ENCODE measurements around the gene AGAP1. TPM values are rescaled to one million over a fixed set of nuclear protein-coding genes. Genes with fewer than 3 reads are reported as not detected.

The AGAP1 gene
- total RNA-seq, 1 donor from 2014 or later, result 21.1 TPM

- Histone ChIP-seq H3K27ac (no peak overlapping the region), H3K36me3 (peaks cover 0 to 4% of the 10 kb centered on the region in 2 donors), H3K4me3 (no peak overlapping the region), H3K27me3 (no peaks in the 10 kb centered on the region), H3K4me1 (peaks cover 3% of the 10 kb centered on the region), H3K9me3 (no peaks in the 10 kb centered on the region)
- intact Hi-C loops (cut with DNase I), result no loop called here
- DNase-seq (ENCODE audit: extremely low spot score in 2 of 2), result no peak
- TF ChIP-seq POLR2AphosphoS5 (IDR thresholded peaks at IDR 0.05; ENCODE audit: insufficient read depth in 1 of 2, low read depth in 1 of 2) (no peak), POLR2A (IDR thresholded peaks at IDR 0.05) (no peak)
- TF ChIP-seq, protein P1, sequence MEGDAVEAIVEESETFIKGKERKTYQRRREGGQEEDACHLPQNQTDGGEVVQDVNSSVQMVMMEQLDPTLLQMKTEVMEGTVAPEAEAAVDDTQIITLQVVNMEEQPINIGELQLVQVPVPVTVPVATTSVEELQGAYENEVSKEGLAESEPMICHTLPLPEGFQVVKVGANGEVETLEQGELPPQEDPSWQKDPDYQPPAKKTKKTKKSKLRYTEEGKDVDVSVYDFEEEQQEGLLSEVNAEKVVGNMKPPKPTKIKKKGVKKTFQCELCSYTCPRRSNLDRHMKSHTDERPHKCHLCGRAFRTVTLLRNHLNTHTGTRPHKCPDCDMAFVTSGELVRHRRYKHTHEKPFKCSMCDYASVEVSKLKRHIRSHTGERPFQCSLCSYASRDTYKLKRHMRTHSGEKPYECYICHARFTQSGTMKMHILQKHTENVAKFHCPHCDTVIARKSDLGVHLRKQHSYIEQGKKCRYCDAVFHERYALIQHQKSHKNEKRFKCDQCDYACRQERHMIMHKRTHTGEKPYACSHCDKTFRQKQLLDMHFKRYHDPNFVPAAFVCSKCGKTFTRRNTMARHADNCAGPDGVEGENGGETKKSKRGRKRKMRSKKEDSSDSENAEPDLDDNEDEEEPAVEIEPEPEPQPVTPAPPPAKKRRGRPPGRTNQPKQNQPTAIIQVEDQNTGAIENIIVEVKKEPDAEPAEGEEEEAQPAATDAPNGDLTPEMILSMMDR (IDR thresholded peaks at IDR 0.05), result no peak
Measured at GRCh38 chr2:236049981-236050380, 556.1 kb downstream of the AGAP1 start.

GRCh38 chr2:236051351-236051750 lies 557.5 kb downstream of the AGAP1 start:
- DNase-seq (ENCODE audit: extremely low spot score in 2 of 2), result no peak
- H3K9me3 ChIP-seq, result no peaks in the 10 kb centered on the region
- H3K4me1 ChIP-seq, result peaks cover 9% of the 10 kb centered on the region
- intact Hi-C loops (cut with DNase I), result no loop called here
- H3K4me3 ChIP-seq, result no peak overlapping the region
- peaks cover 0 to 4% of the 10 kb centered on the region in 2 donors for H3K36me3 ChIP-seq
- H3K27me3 ChIP-seq, result no peaks in the 10 kb centered on the region
- no peak overlapping the region for H3K27ac ChIP-seq
- TF ChIP-seq, protein P1 (IDR thresholded peaks at IDR 0.05), result no peak
- no peak for TF ChIP-seq POLR2AphosphoS5 (IDR thresholded peaks at IDR 0.05; ENCODE audit: insufficient read depth in 1 of 2, low read depth in 1 of 2)
- TF ChIP-seq POLR2A (IDR thresholded peaks at IDR 0.05), result no peak

- DNase-seq (ENCODE audit: extremely low spot score in 2 of 2), result no peak
- no peak overlapping the region for H3K27ac ChIP-seq
- intact Hi-C loops (cut with DNase I), result no loop called here
- TF ChIP-seq POLR2AphosphoS5 (IDR thresholded peaks at IDR 0.05; ENCODE audit: insufficient read depth in 1 of 2, low read depth in 1 of 2), result no peak
- TF ChIP-seq, protein P1 (IDR thresholded peaks at IDR 0.05), result no peak
- TF ChIP-seq POLR2A (IDR thresholded peaks at IDR 0.05), result no peak
- peaks cover 0 to 4% of the 10 kb centered on the region in 2 donors for H3K36me3 ChIP-seq
- H3K4me3 ChIP-seq, result no peak overlapping the region
- no peaks in the 10 kb centered on the region for H3K9me3 ChIP-seq
- peaks cover 9% of the 10 kb centered on the region for H3K4me1 ChIP-seq
- H3K27me3 ChIP-seq, result no peaks in the 10 kb centered on the region
Measured at GRCh38 chr2:236051806-236052205, 558.0 kb downstream of the AGAP1 start.

DNA sequence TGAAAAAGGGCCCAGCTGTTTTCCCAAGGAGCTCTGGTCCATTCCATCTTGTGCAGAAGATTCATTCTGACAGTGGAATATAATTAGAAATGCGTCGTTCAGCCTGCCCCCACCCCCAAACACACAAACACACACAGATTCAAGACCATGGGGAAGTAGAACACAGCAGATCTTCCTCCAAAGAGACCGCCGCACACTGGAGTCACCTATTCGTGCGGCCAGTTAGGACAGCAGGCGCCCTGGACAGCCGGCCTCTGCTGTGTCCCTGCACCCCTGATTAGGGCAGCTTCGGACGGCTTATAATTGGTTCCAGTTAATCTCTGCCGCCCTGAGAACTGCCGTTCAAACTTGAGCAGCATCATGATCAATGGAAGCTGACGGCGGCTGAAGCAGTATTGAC lies 558.4 kb downstream of the AGAP1 start:
- TF ChIP-seq POLR2A (IDR thresholded peaks at IDR 0.05) (no peak), POLR2AphosphoS5 (IDR thresholded peaks at IDR 0.05; ENCODE audit: insufficient read depth in 1 of 2, low read depth in 1 of 2) (no peak)
- TF ChIP-seq, protein P1 (IDR thresholded peaks at IDR 0.05), result no peak
- H3K4me1 ChIP-seq, result peaks cover 9% of the 10 kb centered on the region
- no peaks in the 10 kb centered on the region for H3K27me3 ChIP-seq
- H3K36me3 ChIP-seq, result peaks cover 0 to 4% of the 10 kb centered on the region in 2 donors
- intact Hi-C loops (cut with DNase I), result no loop called here
- no peak overlapping the region for H3K27ac ChIP-seq
- H3K9me3 ChIP-seq, result no peaks in the 10 kb centered on the region
- DNase-seq (ENCODE audit: extremely low spot score in 2 of 2), result no peak
- no peak overlapping the region for H3K4me3 ChIP-seq

DNA sequence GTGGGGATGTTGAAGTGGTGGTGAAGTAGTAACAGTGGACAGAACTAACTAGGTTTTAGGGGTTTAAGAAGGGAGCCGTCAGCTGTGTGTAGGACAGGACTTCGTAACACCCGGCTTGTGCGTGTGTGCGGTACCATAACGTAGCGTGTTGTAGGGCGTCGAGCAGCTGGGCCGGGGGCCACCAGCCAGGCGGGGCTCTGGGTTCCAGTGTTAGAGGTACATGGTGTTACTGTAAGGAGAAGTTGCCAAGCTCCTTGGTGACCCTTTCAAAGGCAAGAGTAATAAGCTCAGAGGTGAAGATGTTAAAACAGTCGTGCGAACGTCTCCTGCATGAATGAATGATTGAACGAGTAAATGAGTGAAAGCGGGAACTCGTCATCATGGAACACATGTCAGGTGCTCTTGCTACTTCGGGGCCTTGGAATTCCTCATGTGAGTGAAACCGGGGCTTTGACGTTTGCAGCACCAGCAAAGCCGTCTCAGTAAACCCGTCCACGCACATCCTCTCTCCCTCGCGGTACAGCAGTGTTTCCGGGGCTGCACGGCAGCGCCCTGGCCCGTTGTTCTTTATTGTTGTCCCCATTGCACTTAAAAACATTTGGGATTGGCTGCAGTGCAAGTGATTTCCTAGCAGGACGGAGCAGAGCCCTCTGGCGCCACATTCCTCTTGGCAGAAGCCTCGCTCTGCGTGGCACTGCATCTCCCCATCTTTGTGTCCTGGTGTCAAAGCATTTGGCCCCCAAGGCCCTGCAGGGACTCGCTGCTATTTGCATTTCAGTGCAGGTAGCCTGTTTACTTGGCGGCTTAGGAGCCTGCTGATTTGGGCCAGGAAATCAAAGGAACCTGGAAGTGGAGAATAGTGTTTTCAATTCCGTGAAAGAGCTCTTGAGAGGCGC lies 559.3 kb downstream of the AGAP1 start:
- peaks cover 0 to 4% of the 10 kb centered on the region in 2 donors for H3K36me3 ChIP-seq
- no peak for TF ChIP-seq POLR2AphosphoS5 (IDR thresholded peaks at IDR 0.05; ENCODE audit: insufficient read depth in 1 of 2, low read depth in 1 of 2)
- TF ChIP-seq, protein P1 (IDR thresholded peaks at IDR 0.05), result no peak
- TF ChIP-seq POLR2A (IDR thresholded peaks at IDR 0.05), result no peak
- no peak for DNase-seq (ENCODE audit: extremely low spot score in 2 of 2)
- intact Hi-C loops (cut with DNase I), result no loop called here
- no peak overlapping the region for H3K4me3 ChIP-seq
- H3K9me3 ChIP-seq, result no peaks in the 10 kb centered on the region
- no peaks in the 10 kb centered on the region for H3K27me3 ChIP-seq
- H3K4me1 ChIP-seq, result peaks cover 9% of the 10 kb centered on the region
- no peak overlapping the region for H3K27ac ChIP-seq

Data from vagina (tissue), 2 donors.